IMR-90 (cell line): ENCODE data around the gene MERTK. TPM values are rescaled to one million over a fixed set of nuclear protein-coding genes. Genes with fewer than 3 reads are reported as not detected.

Source experiments
- ATAC-seq: fragments of 200-7000 bp; cut with Tn5 transposase; 2 replicates; pipeline ENCODE4 v1.9.1; 2020; ENCODE audit warnings: low read depth, mild to moderate bottlenecking, moderate library complexity
- BruUV-seq: library from RNA; stranded (reverse); fragments of 400-500 nt; replicated peaks from 2 replicates; lab custom pipeline; 2021; lab: Mats Ljungman, UMichigan
- CTCF ChIA-PET: fragments of 300-600 bp; formaldehyde crosslinking; extraction: SDS; loops from one replicate; lab custom pipeline; 2021; ENCODE audit warnings: antibody characterized with exemption; lab: Yijun Ruan, JAX
- POLR2A ChIA-PET: fragments of 300-600 bp; sonication (Branson Sonifier 250); formaldehyde crosslinking; loops from one replicate; lab custom pipeline; 2022; ENCODE audit warnings: antibody characterized with exemption; ENCODE audit not compliant: unreplicated experiment; lab: Charles Lee
- DNase-seq: peaks from one replicate; pipeline ENCODE4 v3.0.0; 2013
- H2AFZ ChIP-seq: replicated peaks from 2 replicates; pipeline ENCODE3; 2013; ENCODE audit warnings: low read length, mild to moderate bottlenecking; ENCODE audit not compliant: poor library complexity
- H2AK5ac ChIP-seq: 2 replicates; pipeline ENCODE4 v1.6.1; 2013; ENCODE audit warnings: low read depth, low read length, inconsistent platforms
- H2AK9ac ChIP-seq: replicated peaks from 2 replicates; pipeline ENCODE3; 2013; ENCODE audit warnings: mild to moderate bottlenecking, low read depth, low read length, moderate library complexity; ENCODE audit not compliant: poor library complexity
- H2BK120ac ChIP-seq: 2 replicates; pipeline ENCODE4 v1.6.1; 2013; ENCODE audit warnings: low read depth, low read length, inconsistent platforms
- H2BK15ac ChIP-seq: 3 replicates; pipeline ENCODE4 v1.6.1; 2013; ENCODE audit warnings: low read depth, low read length, inconsistent platforms
- H2BK20ac ChIP-seq: 2 replicates; pipeline ENCODE4 v1.6.1; 2013; ENCODE audit warnings: low read depth, mild to moderate bottlenecking, inconsistent platforms, low read length, moderate library complexity
- H2BK5ac ChIP-seq: 2 replicates; pipeline ENCODE4 v1.6.1; 2013; ENCODE audit warnings: mild to moderate bottlenecking, low read depth, low read length, inconsistent platforms; ENCODE audit not compliant: poor library complexity, severe bottlenecking
- H3K14ac ChIP-seq: replicated peaks from 2 replicates; pipeline ENCODE4 v1.6.1; 2013; ENCODE audit warnings: low read depth, low read length, inconsistent platforms
- H3K18ac ChIP-seq: 2 replicates; pipeline ENCODE4 v1.6.1; 2013; ENCODE audit warnings: low read depth, low read length, control low read depth
- H3K23ac ChIP-seq: 2 replicates; pipeline ENCODE4 v1.6.1; 2013; ENCODE audit warnings: low read depth, low read length, inconsistent platforms
- H3K27ac ChIP-seq: 2 replicates; pipeline ENCODE4 v1.5.1; 2013; ENCODE audit warnings: mild to moderate bottlenecking, control low read depth, low read length; ENCODE audit not compliant: insufficient read depth
- H3K27me3 ChIP-seq: 2 replicates; pipeline ENCODE4 v1.6.1; 2013; ENCODE audit warnings: low read length; ENCODE audit not compliant: control insufficient read depth, insufficient read depth
- H3K36me3 ChIP-seq: 2 replicates; pipeline ENCODE4 v1.6.1; 2013; ENCODE audit warnings: low read length, mixed read lengths; ENCODE audit not compliant: control insufficient read depth, insufficient read depth
- H3K4ac ChIP-seq: 2 replicates; pipeline ENCODE4 v1.6.1; 2013; ENCODE audit warnings: low read depth, low read length, inconsistent platforms
- H3K4me1 ChIP-seq: 2 replicates; pipeline ENCODE4 v1.6.1; 2013; ENCODE audit warnings: low read length, mixed read lengths; ENCODE audit not compliant: control insufficient read depth, insufficient read depth
- H3K4me2 ChIP-seq: 2 replicates; pipeline ENCODE4 v1.6.1; 2013; ENCODE audit warnings: low read depth, mild to moderate bottlenecking, control low read depth, low read length, moderate library complexity
- H3K4me3 ChIP-seq: 2 replicates; pipeline ENCODE4 v1.5.1; 2013; ENCODE audit warnings: low read depth, mild to moderate bottlenecking, control low read depth, low read length, moderate library complexity; ENCODE audit not compliant: insufficient read depth
- H3K56ac ChIP-seq: 2 replicates; pipeline ENCODE4 v1.6.1; 2013; ENCODE audit warnings: low read length, inconsistent platforms; ENCODE audit not compliant: insufficient read depth; ENCODE audit errors: extremely low read depth
- H3K79me1 ChIP-seq, 2 experiments: 2 replicates each; pipeline ENCODE4 v1.6.1; 2013; ENCODE audit warnings: low read length in 2 of 2, inconsistent platforms in 1 of 2, low read depth in 1 of 2
- H3K9ac ChIP-seq: 2 replicates; pipeline ENCODE4 v1.6.1; 2013; ENCODE audit warnings: low read depth, low read length, control low read depth
- H3K9me1 ChIP-seq: 2 replicates; pipeline ENCODE4 v1.6.1; 2013; ENCODE audit warnings: low read length, inconsistent platforms; ENCODE audit not compliant: insufficient read depth
- H3K9me3 ChIP-seq: 2 replicates; pipeline ENCODE4 v1.6.1; 2013; ENCODE audit warnings: low read length; ENCODE audit not compliant: control insufficient read depth, insufficient read depth
- H4K20me1 ChIP-seq: 2 replicates; pipeline ENCODE4 v1.6.1; 2013; ENCODE audit warnings: low read length, inconsistent platforms; ENCODE audit not compliant: insufficient read depth
- H4K5ac ChIP-seq: 2 replicates; pipeline ENCODE4 v1.6.1; 2013; ENCODE audit warnings: mild to moderate bottlenecking, low read depth, low read length, control low read depth
- H4K8ac ChIP-seq, 2 experiments: 2 replicates each; pipeline ENCODE4 v1.6.1; 2013; ENCODE audit warnings: low read depth in 2 of 2, low read length in 2 of 2, control low read depth in 1 of 2, inconsistent platforms in 1 of 2
- H4K91ac ChIP-seq: 2 replicates; pipeline ENCODE4 v1.6.1; 2013; ENCODE audit warnings: low read depth, low read length, inconsistent platforms; ENCODE audit not compliant: insufficient read depth
- ELK1 ChIP-seq: fragments of 150-350 bp; IDR thresholded peaks from 2 replicates; pipeline ENCODE4 v1.6.1; 2016; ENCODE audit warnings: low read depth, mild to moderate bottlenecking, low read length, moderate library complexity, borderline replicate concordance
- WGBS, 2 experiments: methylation state at CpG; one replicate each; pipeline versions ENCODE4 v1.1.5 to v1.1.7; 2013; ENCODE audit warnings: missing lambda C conversion rate in 2 of 2; ENCODE audit not compliant: insufficient read length in 1 of 2; ENCODE audit errors: extremely low coverage in 2 of 2; 5-methylcytosine and 5-hydroxymethylcytosine counted together
- dilution Hi-C: fragments of 300-500 bp; cut with HindIII; formaldehyde crosslinking; loops from one replicate; pipeline ENCODE4 v1.14.3; 2018; ENCODE audit warnings: low sequenced_read_pairs; ENCODE audit not compliant: unreplicated experiment
- in situ Hi-C: fragments of 300-500 bp; cut with MboI; formaldehyde crosslinking; loops from 3 replicates; pipeline ENCODE4 v1.14.3; 2019; ENCODE audit warnings: low sequenced_read_pairs, inconsistent platforms, mixed read lengths
- intact Hi-C: fragments of 100-400 bp; cut with micrococcal nuclease; formaldehyde crosslinking; loops from 2 replicates; pipeline ENCODE4 v1.10.0; 2022
- polyA plus RNA-seq, 3 experiments: library from polyadenylated mRNA; depleted of rRNA; stranded (reverse); fragments of >200 nt; gene quantifications; 2 replicates each; pipeline ENCODE4 v1.2.3, GENCODE V29; 2012; ENCODE audit warnings: low replicate concordance in 1 of 3
- total RNA-seq: library from RNA; depleted of rRNA; stranded (reverse); fragments of >200 nt; gene quantifications from 2 replicates; pipeline ENCODE4 v1.2.3, GENCODE V29; 2012

MERTK gene
- total and polyA plus RNA-seq, 2 of the 4 experiments (the other 2 are of a cell fraction) = 0.36 to 0.62 TPM

DNA sequence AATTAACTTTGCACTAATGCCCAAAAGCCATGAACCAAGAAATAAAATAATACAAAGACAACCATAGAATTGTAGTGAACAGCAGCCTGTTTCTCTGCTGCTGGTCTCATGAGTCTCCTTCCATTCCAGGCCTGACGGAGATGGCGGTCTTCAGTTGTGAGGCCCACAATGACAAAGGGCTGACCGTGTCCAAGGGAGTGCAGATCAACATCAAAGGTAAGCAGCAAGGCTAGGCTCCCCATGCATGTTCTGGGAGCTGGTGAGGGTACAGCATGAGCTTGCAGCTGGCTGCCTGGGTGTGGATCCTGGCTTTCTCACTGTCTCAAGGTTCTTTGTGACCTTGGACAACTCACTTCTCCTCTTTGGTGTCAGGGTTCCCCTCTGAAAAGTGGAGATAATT, 66.7 kb downstream of the MERTK start:
- ATAC-seq = no peak
- Histone ChIP-seq H2AK5ac (no peak overlapping the region), H4K20me1 (no peaks in the 10 kb centered on the region), H3K4me3 (no peak overlapping the region), H3K4ac (no peak overlapping the region), H3K9me1 (peaks cover 4% of the 10 kb centered on the region; the same call in 1 of the 2 replicates), H3K56ac (no peak overlapping the region), H4K91ac (no peak overlapping the region), H4K5ac (no peak overlapping the region), H2BK20ac (no peak overlapping the region), H3K79me1 (no peaks in the 10 kb centered on the region), H2AK9ac (no peak overlapping the region), H2BK15ac (no peak overlapping the region), H3K27ac (no peak overlapping the region), H3K4me1 (no peaks in the 10 kb centered on the region; the same call in 1 of the 2 replicates), H2BK5ac (no peak overlapping the region), H3K23ac (no peak overlapping the region), H2BK120ac (no peak overlapping the region), H3K18ac (no peak overlapping the region), H4K8ac (no peak overlapping the region), H2AFZ (no peak overlapping the region), H3K4me2 (no peak overlapping the region), H3K9ac (no peak overlapping the region), H3K27me3 (peaks cover 12% of the 10 kb centered on the region), H3K36me3 (no peaks in the 10 kb centered on the region), H3K14ac (no peak overlapping the region), H3K9me3 (no peaks in the 10 kb centered on the region)
- BruUV-seq = no TSS peak
- intact Hi-C loops (no loop called here), in situ Hi-C loops (no loop called here), dilution Hi-C loops (no loop called here)
- POLR2A ChIA-PET = no interaction called here
- no CpG with 5 or more reads among the region's 3 CpGs for WGBS, 2 experiments
- CTCF ChIA-PET = no interaction called here
- no peak for TF ChIP-seq ELK1
- no peak for DNase-seq
